LNCaP clone FGC (cell line): ENCODE measurements around the gene FIBP.

Experiments
- DNase-seq: peaks from one replicate; pipeline ENCODE4 v3.0.0-alpha.2; 2011; ENCODE audit warnings: low read depth
- H3K4me3 ChIP-seq: 2 replicates; pipeline ENCODE4 v1.5.1; 2011; ENCODE audit warnings: mild to moderate bottlenecking, low read depth, low read length, control low read depth
- TF ChIP-seq, protein P1 (sequence below): IDR thresholded peaks from 2 replicates; pipeline ENCODE4 v1.5.1; 2012; ENCODE audit warnings: mild to moderate bottlenecking; ENCODE audit not compliant: control insufficient read depth, insufficient read depth; ENCODE audit errors: extremely low read depth

FIBP gene

DNA sequence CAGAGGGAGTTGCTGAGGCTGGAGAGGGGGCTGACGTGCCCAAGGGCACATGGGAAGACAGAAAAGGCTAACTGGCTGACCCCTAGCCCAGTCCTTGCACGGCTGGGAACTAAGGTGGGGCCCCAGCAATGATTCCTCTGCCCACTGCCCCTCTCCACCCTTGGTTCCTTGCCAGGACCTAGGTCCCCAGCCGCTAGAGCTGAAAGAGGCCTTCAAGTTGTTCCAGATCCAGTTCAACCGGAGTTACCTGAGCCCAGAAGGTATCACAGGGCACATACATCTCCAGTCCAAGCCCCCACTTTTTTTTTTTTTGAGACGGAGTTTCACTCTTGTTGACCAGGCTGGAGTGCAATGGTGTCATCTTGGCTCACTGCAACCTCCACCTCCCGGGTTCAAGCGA is 8.2 kb downstream of the FIBP start:
- TF ChIP-seq, protein P1, sequence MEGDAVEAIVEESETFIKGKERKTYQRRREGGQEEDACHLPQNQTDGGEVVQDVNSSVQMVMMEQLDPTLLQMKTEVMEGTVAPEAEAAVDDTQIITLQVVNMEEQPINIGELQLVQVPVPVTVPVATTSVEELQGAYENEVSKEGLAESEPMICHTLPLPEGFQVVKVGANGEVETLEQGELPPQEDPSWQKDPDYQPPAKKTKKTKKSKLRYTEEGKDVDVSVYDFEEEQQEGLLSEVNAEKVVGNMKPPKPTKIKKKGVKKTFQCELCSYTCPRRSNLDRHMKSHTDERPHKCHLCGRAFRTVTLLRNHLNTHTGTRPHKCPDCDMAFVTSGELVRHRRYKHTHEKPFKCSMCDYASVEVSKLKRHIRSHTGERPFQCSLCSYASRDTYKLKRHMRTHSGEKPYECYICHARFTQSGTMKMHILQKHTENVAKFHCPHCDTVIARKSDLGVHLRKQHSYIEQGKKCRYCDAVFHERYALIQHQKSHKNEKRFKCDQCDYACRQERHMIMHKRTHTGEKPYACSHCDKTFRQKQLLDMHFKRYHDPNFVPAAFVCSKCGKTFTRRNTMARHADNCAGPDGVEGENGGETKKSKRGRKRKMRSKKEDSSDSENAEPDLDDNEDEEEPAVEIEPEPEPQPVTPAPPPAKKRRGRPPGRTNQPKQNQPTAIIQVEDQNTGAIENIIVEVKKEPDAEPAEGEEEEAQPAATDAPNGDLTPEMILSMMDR: no peak
- DNase-seq: no peak
- no peak overlapping the region for H3K4me3 ChIP-seq

GRCh38 chr11:65879617-65880016 is 8.7 kb downstream of the FIBP start, which contains the start of gene CTSW:
Gene CTSW (plus strand): TSS chr11:65879837. CDS start chr11:65879855, 18 bp downstream.
- no peak for DNase-seq
- TF ChIP-seq, protein P1: no peak
- no peak within 1 kb of the TSS for H3K4me3 ChIP-seq

DNA sequence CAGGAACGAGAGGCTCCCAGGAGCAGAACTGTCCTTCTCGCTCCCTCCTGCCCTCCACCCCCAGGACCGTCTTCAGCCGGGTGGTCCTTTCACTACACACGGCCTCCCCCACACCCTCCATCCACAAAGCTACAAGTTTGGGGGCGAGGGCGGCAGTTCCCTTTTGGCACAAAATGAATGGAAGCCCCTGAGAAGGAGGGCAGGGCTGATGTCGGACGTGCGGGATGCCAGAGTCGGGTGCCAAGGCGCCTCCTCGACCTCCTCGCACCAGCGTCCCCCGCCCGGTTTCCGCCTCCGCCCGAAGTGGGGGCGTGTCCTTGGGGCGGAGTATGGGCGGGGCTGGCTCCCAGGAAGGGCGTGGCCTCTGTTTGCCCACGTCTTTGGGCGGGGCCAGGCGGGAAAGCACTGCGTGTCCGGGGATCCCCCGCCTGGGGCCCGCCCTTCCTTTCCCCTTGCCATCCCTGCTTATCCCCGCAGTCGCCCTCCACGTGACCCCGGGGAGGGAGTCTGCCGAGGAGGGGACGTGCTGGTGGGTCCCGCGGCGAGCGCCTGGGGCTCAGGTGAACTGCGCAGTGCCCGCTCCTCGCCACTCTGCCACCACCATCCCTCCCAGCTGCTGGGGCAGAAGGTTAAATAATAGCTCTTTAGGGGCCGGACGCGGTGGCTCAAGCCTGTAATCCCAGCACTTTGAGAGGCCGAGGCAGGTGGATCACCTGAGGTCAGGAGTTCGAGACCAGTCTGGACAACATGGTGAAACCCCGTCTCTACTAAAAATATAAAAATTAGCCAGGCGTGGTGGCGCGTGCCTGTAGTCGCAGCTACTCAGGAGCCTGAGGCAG is 14.7 kb downstream of the FIBP start:
- peak overlapping the region; percentile 52 for H3K4me3 ChIP-seq
- DNase-seq: no peak
- TF ChIP-seq, protein P1: no peak

DNA sequence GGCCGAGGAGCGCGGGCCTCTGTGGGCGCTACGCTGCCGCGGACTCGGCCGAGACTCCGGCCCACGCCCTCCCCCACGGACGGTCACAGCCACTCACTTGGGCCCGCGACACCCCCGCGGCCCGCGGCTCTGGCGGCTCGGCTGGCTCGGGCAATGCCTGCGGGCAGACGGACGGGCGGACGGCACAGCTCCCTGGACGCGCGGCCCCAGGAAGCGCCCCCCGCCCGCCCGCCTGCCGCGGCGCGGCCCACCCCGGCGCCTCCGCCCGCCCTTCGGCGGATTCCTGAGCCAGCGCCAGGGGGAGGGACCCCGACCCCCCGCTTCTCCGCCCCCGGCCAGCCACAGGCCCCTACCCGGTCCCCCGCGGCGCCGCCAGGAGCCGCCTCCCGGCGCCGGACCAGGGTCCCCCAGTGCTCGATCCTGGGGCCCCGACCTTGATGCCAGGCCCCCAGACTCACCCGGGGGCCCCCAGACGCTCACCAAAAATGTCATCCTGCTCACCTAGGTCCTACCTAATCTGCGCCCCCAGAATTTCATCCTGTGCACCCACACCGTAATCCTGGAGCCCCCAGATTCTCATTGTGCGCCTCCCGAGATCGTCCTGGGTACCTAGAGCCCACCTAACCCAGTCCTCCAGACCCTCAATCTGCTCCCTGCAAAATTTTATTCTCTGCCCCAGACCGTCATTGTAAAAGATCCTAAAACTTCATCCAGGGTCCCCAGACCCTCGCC is 15.5 kb downstream of the FIBP start, which contains the start of gene EFEMP2:
Gene EFEMP2 (minus strand): TSS at position 215 of the 732 bp plus-strand sequence. CDS start 446 bp downstream, outside the sequence.
- TF ChIP-seq, protein P1: no peak
- DNase-seq: no peak

DNA sequence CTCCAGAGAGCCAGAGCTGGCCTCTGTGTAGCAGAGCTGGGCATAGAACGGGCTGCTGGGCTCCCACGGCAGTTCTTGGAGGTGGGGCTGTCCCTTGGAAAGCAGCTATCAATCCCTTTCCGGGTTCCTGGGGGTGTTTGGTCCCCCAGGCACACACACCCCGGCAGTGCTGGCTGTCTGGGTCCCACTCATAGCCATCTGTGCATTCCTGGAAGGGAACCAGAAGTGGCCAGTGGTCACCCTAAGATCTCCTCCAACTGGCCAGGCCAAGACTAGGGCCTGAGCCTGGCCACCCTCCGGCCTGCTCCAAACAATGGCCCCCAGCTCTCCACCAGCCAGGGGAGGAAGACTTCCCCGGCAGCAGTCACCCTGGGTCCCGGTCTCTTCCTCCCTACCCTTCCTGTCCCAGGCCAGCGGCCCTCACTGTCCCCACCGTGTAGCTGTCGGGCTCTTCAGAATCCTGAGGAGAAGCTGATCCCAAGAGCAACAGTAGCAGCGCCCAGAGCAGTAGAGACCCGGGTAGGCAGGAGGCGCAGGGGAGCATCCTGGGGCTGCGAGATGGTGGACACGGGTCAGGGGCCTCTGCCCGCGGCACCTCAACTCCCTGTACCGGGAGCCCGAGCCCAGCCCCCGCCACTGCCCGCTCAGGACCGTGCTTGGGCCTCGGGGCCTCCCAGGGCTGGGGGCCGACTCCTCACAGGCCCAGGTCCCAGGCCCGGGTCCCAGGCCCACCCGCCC is 16.3 kb downstream of the FIBP start:
- DNase-seq: no peak
- no peak overlapping the region for H3K4me3 ChIP-seq
- TF ChIP-seq, protein P1: no peak

More for the DNA sequence above, 15.5 kb downstream of the FIBP start, which contains the start of gene EFEMP2:
- H3K4me3 ChIP-seq: peak within 1 kb of the TSS; percentile 52
